DMS153 treated with DMSO at 0.1 percent for 48 hours (cell line): ENCODE data around the gene SLC9A7.

Experiments used
- DNase-seq: peaks from one replicate; lab custom pipeline; 2025; ENCODE audit not compliant: unreplicated experiment; lab: John Stamatoyannopoulos, UW

Gene SLC9A7

GRCh38 chrX:46575586-46575985, 183.3 kb downstream of the SLC9A7 start:
- DNase-seq: no peak

DNA sequence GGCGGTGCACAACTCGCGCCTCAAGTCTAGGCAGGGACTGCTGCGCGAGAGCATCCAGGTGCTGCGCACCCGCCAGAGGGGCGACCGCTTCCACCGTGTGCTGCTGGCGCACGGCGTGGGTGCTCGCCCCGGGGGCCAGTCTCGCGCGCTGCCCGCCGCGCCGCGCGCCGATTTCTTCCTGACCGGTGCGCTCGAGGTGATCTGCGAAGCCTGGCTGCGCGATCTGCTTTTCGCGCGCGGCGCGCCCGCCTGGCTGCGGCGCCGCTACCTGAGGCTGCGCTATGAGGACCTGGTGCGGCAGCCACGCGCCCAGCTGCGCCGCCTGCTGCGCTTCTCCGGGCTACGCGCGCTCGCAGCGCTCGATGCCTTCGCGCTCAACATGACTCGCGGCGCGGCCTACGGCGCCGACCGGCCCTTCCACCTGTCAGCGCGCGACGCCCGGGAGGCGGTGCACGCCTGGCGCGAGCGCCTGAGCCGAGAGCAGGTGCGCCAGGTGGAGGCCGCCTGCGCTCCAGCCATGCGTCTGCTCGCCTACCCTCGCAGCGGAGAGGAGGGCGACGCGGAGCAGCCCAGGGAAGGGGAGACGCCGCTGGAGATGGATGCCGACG, 184.0 kb downstream of the SLC9A7 start:
- DNase-seq: no peak

DNA sequence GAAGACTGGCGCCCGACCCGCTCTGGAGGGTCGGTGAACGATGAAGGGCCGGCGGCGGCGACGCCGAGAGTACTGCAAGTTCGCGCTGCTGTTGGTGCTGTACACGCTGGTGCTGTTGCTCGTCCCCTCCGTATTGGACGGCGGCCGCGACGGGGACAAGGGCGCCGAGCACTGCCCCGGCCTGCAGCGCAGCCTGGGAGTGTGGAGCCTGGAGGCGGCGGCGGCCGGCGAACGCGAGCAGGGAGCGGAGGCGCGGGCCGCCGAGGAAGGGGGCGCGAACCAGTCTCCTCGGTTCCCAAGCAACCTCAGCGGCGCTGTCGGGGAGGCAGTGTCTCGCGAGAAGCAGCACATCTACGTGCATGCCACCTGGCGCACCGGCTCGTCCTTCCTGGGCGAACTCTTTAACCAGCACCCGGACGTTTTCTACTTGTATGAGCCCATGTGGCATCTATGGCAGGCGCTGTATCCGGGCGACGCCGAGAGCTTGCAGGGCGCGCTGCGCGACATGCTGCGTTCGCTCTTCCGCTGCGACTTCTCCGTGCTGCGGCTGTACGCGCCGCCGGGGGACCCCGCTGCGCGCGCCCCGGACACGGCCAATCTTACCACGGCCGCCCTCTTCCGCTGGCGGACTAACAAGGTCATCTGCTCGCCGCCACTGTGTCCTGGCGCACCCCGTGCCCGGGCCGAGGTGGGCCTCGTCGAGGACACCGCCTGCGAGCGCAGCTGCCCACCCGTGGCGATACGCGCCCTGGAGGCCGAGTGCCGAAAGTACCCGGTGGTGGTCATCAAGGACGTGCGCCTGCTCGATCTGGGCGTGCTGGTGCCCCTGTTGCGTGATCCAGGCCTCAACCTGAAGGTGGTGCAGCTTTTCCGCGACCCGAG, 184.8 kb downstream of the SLC9A7 start:
- DNase-seq: no peak

DNA sequence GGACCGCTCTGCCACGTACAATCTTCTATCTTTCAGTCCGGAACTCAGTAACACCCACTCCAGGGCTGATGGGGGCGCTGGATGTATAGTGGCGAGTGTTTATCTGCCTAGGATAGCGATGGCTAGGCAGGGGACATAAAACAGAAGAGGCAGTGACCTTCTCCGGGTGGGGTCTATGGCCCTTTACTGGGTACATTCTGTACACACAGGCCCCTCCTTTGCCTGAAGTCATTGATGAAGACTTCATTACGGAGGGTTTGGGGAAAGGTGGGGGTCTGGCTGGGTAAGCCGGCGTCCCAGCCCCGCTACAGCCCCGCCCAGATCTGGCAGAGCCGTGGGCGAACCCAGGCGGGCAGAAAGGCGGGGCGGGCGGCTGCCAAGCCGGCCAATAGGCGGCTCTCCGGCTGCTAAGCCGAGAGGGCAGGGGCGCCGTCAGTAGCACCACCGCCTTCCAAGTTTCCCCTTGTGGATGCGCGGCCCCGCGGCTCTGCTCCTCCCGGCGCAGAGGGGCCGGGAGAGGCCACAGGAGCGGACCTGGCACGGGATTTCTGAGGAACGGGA, 185.5 kb downstream of the SLC9A7 start, which contains the start of gene CHST7:
Gene CHST7, plus strand, starts transcription at position 435 of the 561 bp plus-strand sequence. CDS start 167 bp downstream, outside the sequence.
- peak; percentile 33 for DNase-seq

DNA sequence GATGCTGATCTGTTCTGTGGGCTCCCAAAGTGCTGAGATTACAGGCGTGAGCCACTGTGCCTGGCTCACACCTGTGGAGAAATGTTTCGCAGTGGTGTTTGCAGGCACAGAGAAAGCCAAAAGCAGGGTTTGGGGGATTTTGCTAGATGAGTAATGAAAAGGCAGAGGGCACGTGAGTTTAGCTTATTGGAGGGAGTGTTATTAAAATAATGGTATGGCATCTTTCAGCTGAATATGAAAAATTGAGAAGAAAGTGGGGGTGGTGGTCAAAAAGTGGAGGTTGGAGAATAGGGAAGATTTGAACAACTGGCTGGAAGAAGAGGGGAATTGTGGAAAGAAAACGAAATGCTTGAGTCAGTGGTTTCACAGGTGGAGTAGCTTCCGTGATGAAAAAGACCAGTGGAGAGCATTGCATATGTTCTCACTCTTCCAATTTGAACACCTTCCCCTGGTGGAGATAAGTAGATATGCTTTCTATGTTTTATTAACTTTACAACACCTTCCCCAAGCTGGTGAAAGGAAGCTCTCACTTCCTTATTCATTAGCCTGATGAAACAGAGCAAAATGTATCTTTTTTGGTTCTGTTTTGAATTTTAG, 186.5 kb downstream of the SLC9A7 start:
- DNase-seq: no peak

DNA sequence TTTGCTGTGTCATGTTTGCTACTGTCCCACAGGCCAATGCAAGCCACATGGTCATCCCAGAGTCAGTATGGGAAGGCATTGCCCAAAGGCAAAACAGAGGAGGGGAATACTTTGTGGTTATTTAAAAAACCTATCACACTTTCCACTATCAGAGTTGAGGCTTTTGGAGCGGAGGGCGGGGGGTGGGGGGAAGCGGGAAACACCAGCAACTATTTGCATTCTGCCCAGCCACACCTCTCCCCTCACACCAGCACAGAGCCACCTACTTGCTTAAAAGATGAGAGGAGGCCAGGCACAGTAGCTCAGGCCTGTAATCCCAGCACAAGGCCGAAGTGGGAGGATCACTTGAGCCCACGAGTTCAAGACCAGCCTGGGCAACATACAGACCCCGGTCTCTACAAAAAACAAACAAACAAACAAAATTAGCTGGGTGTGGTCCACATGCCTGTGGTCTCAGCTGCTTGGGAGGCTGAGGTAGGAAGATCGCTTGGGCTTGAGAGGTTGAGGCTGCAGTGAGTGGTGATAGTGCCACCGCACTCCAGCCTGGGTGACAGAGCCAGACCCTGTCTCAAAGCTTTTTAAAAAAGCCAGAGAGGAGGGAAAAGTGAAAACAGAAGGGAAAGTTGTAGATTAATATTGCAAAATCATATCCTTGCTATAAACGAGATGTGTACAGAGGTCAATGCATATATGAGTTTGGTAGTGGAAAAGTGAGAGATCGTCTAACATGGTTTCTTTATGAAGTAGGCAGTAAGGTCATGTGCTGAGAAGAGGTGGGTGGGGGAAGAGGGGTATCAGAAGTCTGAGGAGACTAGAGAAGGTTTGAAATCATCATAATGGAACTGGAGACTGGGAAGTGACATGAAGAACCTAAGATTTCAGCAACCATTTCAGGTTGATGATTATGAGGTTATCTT, 187.2 kb downstream of the SLC9A7 start:
- DNase-seq: no peak

DNA sequence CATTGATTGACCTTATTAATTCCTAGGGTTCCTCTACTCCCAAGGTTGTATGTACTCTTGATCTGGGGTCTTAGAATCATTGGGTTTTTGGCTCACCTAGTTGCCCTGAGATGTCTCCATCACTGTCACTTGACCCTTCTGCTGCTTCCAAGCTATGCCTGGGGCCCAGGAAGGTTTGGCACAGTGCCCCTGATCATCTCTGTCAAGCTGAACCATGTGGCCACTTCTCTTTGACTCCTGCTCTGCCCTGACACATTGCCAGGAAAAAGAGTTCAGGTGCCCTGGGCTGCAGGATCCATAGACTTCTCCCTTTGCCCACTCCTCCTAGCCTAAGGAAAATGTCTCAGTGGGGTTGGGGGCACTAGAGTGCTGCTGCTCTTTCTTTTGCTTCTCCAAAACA, 189.3 kb downstream of the SLC9A7 start:
- DNase-seq: no peak

GRCh38 chrX:46567388-46567787, 191.5 kb downstream of the SLC9A7 start:
- no peak for DNase-seq

DNA sequence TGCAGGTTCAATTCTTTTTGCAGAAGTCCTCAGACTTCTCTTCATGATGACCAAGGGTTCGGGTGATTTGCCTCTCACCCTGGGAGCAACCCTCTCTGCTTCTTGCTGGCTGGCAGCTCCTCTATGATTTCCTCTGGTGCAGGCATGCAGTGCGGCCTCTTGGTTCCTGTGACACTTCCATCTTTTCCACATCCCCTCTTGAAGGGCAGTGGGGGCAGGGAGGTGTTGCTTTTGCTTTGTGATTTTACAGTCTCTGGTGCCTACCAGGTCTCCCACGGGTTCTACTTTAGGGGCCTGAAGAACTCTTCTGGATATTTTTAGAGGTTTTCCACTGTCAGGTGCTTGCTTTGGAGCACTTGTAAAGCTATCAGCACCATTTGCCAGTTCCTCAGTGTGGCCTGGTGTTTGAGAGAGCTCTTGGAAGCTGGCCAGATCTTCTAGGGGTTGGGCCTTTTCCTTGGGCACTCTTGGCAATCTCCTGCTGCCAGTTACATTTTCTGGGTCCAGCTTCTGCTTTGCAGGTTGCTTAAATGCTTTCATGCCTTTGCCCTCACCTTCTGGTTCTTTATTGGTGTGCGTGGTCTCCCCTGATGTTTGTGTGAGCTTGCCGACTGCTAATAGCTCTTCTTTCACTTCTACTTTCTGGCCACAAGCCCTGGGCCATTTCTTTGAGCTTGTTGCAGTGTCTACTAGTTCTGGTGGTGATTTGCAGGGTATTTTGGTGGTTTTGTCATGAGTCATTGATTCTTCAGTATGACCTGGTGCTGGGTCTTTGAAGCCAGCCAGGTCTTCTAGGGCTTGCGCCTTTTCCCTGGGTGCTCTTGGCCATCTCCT, 196.9 kb downstream of the SLC9A7 start:
- DNase-seq: no peak

DNA sequence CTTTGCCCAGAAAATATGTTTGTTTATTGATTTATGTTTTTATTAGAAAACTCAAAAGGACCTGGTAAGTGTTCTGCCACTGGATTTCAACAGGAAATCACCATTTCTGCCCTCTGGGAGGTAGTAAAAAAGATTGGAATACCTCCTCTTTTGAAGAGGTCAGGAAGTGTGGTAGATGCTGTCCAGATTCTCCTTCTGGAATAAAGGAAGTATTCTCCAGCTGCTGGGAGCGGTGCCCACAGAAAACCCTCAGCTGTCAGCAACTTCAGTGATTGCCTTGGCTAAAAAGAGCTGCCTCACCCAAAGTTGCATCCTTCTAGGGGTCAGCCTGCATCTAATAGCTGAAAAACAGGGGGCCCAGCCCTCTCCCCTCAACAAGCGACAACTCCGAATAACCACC, 199.9 kb downstream of the SLC9A7 start:
- no peak for DNase-seq

DNA sequence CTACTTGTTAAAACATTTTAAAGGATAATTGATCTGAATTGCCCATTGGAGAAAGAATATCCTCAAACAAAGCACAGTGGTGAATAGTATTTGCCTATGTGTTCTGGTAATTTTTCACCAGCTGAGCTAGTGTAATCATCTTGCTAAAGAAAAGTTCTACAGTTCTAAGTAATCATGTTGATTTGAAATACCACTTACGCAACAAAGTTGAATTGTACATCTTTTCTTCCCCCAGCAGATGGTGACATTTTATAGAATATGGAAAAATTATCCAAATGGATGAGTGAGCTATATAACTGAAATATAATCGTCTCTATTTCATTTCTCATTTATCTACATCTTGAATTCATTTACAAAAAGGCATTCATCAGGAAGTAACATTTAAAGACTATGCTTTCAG, 204.0 kb downstream of the SLC9A7 start:
- DNase-seq: no peak

DNA sequence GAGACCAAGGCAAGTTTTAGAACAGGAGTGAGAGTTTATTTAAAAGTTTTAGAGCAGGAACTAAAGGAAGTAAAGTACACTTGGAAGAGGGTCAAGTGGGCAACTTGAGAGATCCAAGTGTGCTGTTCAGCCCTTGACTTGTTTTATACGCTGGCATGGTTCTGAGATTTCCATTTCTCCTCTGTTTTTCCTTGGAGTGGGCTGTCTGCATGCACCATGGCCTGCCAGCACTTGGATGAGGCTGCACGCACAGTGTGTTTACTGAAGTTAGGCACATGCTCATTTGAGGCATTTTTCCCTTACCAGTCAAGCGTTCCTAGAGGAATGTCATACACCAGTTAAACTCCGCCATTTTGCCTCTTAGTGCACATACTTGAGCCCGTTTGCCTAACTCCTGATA, 205.0 kb downstream of the SLC9A7 start:
- DNase-seq: no peak

- DNase-seq: no peak
Observed at GRCh38 chrX:46551494-46552128, 207.3 kb downstream of the SLC9A7 start.

DNA sequence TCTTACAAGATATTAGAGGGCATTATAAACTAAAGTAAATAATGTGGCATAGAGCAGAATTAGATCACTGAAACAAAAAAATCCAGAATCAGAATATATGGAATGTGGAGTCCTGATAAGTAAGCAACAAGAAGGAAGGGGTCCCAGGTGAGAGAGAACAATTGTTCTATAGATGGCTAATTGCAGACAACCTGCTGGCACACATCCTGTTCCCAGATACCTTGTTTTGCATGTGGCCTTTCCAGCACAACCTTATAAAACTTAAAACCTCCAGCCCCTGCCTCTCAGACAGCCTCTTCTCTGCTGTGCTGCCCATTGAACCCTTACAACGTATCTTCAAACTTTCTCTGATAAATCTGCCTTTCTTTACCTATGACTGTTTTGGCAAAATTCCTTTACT, 209.0 kb downstream of the SLC9A7 start:
- DNase-seq: no peak
